ENCODE measurements around the gene ZBTB7C. TPM values are rescaled to one million over a fixed set of nuclear protein-coding genes. Genes with fewer than 3 reads are reported as not detected.

Gene ZBTB7C
- total RNA-seq, 1 experiment from 2014 or later = 0.32 TPM

- H3K9me3 ChIP-seq (ENCODE audit: low read depth, low read length, poor library complexity, severe bottlenecking) = no peaks in the 10 kb centered on the region
- H3K4me3 ChIP-seq (ENCODE audit: low read depth, low read length, poor library complexity, severe bottlenecking) = no peak overlapping the region
- peaks cover 12% of the 10 kb centered on the region for H3K27me3 ChIP-seq (replicated peaks; ENCODE audit: insufficient read depth, low read depth, low read length, poor library complexity)
- ChIA-PET POLR2A (ENCODE audit: low non-redundant PET) (no interaction called here), CTCF (no interaction called here)
- H3K4me1 ChIP-seq (ENCODE audit: insufficient read depth, low read length, poor library complexity, severe bottlenecking) = no peaks in the 10 kb centered on the region
- H3K27ac ChIP-seq (ENCODE audit: low read depth, low read length, poor library complexity, severe bottlenecking) = no peak overlapping the region
- no peak for DNase-seq (ENCODE audit: low spot score)
- BruUV-seq (replicated peaks) = no TSS peak
- TF ChIP-seq CTCF (conservative IDR thresholded peaks at IDR 0.05; ENCODE audit: low read depth, low read length) = no peak
- TF ChIP-seq EZH2 (IDR thresholded peaks at IDR 0.05; ENCODE audit: borderline replicate concordance, low read depth, low read length, poor library complexity, severe bottlenecking) = no peak
- intact Hi-C loops (cut with micrococcal nuclease; ENCODE audit: unreplicated experiment) = no loop called here
- H3K36me3 ChIP-seq (ENCODE audit: insufficient read depth, low read length, poor library complexity, severe bottlenecking) = no peaks in the 10 kb centered on the region
Observed at GRCh38 chr18:48100651-48101165, 308.5 kb downstream of the ZBTB7C start.

- TF ChIP-seq EZH2 (IDR thresholded peaks at IDR 0.05; ENCODE audit: borderline replicate concordance, low read depth, low read length, poor library complexity, severe bottlenecking) (no peak), CTCF (conservative IDR thresholded peaks at IDR 0.05; ENCODE audit: low read depth, low read length) (no peak)
- ChIA-PET CTCF (no interaction called here), POLR2A (ENCODE audit: low non-redundant PET) (no interaction called here)
- H3K27ac ChIP-seq (ENCODE audit: low read depth, low read length, poor library complexity, severe bottlenecking) = no peak overlapping the region
- no peaks in the 10 kb centered on the region for H3K4me1 ChIP-seq (ENCODE audit: insufficient read depth, low read length, poor library complexity, severe bottlenecking)
- intact Hi-C loops (cut with micrococcal nuclease; ENCODE audit: unreplicated experiment) = no loop called here
- no peaks in the 10 kb centered on the region for H3K36me3 ChIP-seq (ENCODE audit: insufficient read depth, low read length, poor library complexity, severe bottlenecking)
- peaks cover 12% of the 10 kb centered on the region for H3K27me3 ChIP-seq (replicated peaks; ENCODE audit: insufficient read depth, low read depth, low read length, poor library complexity)
- BruUV-seq (replicated peaks) = no TSS peak
- no peaks in the 10 kb centered on the region for H3K9me3 ChIP-seq (ENCODE audit: low read depth, low read length, poor library complexity, severe bottlenecking)
- no peak for DNase-seq (ENCODE audit: low spot score)
- H3K4me3 ChIP-seq (ENCODE audit: low read depth, low read length, poor library complexity, severe bottlenecking) = no peak overlapping the region
Observed at GRCh38 chr18:48100165-48100575, 309.0 kb downstream of the ZBTB7C start.

- peaks cover 12% of the 10 kb centered on the region for H3K27me3 ChIP-seq (replicated peaks; ENCODE audit: insufficient read depth, low read depth, low read length, poor library complexity)
- no peak overlapping the region for H3K4me3 ChIP-seq (ENCODE audit: low read depth, low read length, poor library complexity, severe bottlenecking)
- no peaks in the 10 kb centered on the region for H3K36me3 ChIP-seq (ENCODE audit: insufficient read depth, low read length, poor library complexity, severe bottlenecking)
- no peaks in the 10 kb centered on the region for H3K9me3 ChIP-seq (ENCODE audit: low read depth, low read length, poor library complexity, severe bottlenecking)
- intact Hi-C loops (cut with micrococcal nuclease; ENCODE audit: unreplicated experiment) = no loop called here
- ChIA-PET CTCF (no interaction called here), POLR2A (ENCODE audit: low non-redundant PET) (no interaction called here)
- H3K4me1 ChIP-seq (ENCODE audit: insufficient read depth, low read length, poor library complexity, severe bottlenecking) = no peaks in the 10 kb centered on the region
- no peak overlapping the region for H3K27ac ChIP-seq (ENCODE audit: low read depth, low read length, poor library complexity, severe bottlenecking)
- no TSS peak for BruUV-seq (replicated peaks)
- no peak for DNase-seq (ENCODE audit: low spot score)
- TF ChIP-seq CTCF (conservative IDR thresholded peaks at IDR 0.05; ENCODE audit: low read depth, low read length) = no peak
- TF ChIP-seq EZH2 (IDR thresholded peaks at IDR 0.05; ENCODE audit: borderline replicate concordance, low read depth, low read length, poor library complexity, severe bottlenecking) = no peak
Observed at GRCh38 chr18:48099481-48100164, 309.6 kb downstream of the ZBTB7C start.
